ENCODE results near the gene PYGM.

The PYGM gene

GRCh38 chr11:64766881-64767280, 7.1 kb upstream of the PYGM start:
- DNase-seq, result no peak

DNA sequence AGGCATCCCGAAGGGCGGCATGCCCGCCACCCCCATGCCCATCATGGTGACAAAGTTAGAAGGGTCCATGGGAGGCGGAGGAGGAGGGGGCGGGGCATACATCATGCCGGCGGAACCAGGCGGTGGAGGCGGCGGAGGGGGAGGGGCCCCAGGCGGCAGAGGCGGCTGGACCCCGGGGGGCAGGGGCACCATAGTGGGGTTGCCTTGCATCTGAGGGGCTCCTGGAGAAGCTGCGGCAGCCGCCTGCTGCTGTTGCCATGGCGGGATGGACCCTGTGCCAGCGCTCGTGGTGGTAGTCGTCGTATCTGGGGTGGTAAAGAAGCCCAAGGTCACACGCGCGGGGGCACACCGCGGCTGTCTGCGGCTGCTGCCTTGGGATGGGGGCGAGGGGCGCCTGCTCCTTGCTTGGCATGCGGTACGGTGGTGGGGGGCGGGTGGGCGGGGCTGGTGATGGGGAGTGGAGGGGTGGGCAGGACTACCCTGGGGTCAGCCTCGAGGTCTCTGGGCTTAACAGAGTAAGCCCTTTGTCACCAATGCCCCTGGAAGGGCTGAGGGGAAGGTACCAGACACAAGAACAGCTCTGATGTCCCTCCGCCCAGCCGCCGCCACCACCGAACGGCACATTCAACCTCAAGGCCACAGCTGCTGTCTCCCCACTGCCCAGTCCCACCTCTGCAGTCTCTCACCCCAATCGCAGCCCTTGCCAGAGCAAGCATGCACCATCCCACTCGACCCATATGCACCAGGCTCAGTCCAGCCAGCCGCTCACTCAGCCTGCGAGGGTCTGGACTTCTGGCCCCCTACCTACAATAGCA, 6.3 kb upstream of the PYGM start:
- no peak for DNase-seq

DNA sequence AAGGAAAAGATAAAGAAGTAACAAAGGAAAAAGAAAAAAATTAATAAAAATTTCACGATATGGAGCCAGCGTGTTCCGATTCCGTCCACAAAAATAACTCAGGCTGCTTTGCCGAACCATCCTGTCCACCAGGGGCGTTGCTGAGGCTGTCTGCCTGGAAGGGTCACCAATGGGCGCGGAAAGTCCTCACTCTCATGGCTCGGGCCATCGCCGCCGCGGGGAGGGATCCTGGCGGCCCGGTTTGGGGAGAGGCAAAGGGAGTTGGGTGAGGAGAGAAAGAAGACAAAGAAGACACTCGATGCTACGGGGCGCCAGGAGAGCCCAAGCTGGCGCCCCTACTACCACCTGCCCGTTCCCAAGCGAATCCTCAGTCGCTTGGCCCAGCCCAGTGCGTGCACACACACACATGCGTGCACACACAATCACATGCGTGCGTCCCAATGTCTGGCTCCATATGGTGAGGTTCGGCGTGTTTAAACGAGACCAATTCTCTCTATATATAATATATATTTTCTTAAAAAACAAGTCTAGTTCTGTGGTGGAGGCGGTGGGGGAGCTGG, 5.6 kb upstream of the PYGM start:
- DNase-seq, result no peak

GRCh38 chr11:64764753-64765152, 5.0 kb upstream of the PYGM start:
- DNase-seq, result no peak

DNA sequence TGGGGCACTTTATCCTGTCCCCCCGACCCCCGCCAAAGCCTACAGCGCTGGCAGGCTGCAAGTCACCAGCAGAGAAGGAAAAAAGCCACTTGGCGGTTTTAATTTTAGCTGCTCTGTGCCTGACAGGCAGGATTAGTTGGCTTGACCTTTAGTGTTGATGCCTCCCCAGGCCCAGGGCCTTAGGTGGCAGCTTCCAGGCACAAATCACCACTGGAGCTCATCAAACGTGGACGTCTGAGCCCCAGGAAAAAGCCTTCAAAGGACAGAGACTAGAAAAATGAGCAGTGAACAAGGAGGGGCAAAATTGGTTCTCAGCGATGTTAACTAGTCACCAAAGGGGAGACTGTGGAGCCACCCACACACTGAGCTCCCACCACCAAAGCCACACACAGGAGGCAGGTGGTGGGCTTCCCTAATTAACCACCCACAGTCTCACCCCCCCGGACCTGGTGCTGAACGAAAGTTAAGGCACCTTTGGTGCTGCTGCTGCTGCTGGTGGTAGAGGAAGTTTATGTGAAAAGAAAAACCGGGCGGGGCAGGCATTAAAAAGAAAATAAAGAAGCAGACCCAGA, 4.4 kb upstream of the PYGM start:
- peak; percentile 16 for DNase-seq

DNA sequence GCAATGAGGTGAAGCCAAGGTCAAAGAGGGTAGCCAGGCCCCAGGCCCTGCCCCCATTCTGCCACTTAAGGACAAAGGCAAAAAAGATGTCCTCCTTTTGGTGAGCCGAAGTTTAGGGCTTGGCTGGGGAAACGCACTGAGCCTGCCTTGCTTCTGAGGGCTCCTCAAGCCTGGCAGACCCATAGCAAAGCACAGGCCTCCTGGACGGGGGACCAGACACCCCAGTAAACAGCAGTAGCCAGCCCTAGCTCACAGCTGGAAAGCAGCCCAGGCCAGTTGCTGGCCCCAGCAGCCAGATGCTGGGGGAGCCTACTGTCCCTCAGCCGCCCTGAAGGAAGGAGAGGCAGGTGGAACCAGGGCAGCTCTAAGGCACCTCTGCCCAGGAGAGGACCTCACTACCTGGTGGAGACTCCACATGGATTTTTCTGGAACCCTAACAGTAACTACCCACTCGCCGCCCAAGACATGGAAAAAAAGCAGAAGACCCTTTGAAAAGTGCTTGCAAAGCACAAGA, 3.8 kb upstream of the PYGM start:
- DNase-seq, result no peak

DNA sequence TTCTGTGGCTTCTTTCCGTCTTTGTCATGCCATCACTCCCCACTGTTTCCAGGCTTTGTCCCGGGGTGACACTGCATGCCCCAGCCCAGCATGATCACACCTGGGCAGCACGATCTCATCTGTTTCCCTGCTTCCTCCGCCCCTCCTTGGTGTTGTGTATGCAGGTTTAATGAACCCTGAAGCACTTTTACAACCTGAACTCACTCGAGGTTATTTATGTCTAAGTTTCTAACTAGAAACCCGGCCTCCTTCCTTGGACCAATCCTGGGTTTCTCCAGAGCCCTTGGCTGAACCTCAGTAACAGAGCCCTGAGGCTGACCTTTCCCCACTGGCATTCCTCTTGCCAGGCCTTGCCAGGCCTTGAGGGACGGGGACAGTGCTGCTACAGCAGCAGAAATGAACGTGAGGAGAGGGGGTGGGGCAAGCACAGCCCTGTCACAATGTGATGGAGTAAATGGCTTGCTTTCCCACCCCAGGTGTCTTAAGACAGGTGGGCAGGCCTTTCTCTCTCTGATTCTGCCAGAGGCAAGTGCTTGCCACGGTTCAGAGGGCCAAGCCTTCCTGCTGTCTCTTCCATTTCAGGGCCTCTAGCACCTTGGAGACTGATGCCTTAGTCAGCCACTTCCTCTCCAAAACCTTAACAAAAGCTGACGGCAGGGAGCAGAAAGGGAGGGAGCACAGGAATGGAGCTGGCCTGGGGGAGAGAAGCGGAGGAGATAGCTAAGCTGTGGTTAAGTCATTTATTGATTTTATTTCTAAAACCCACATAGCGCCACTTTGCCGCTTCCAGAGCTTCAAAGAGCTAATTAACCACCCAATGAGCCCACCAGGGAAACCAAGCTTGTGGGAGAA, 3.1 kb upstream of the PYGM start:
- DNase-seq, result peak; percentile 69

DNA sequence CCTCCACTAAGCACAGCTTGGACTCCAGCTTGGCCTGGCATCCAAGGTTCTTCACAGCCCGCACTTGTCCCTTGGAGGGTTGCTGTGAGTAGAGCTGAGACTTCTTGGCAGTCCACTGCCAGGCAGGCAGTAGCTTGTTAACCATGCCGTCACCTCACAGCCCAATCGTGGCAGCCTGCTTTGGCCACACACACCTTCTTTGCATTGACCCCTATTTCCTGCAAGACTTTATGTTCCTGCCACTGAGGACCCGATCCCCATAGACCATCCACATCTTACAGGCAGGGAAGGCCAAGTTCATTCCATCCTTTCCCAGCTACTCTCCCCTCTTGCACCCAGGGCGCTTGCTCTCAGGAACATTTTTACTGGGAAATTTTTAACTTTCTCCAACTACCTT, 2.5 kb upstream of the PYGM start:
- no peak for DNase-seq

DNA sequence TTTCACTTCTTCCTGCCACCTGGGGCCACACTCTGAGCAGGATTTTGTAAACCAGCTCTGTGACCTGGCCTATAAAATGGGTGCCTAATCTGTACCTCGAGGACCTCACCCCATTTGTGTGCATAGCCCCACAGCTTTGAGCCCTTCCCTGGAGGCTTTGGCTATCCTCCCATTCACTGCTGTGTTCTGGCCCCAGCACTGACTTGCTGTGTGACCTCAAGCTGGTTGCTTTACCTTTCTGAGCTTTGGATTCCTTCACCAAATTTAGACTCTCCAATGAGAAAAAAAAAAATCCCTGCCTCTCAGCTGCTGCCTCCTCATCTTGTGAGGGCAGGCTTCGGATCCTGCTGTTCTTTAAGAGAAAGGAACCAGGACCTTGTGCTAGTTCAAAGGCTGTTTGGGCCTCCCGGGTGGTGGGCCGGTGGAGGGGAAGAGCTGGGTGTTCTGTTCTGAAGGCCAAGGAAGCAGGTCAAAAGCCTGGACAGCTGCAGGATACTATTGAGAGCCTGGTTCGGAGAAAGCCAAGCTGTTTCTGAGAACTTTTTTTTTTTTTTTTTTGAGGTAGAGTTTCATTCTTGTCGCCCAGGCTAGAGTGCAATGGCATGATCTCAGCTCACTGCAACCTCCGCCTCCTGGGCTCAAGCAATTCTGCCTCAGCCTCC, 1.1 kb upstream of the PYGM start:
- DNase-seq, result no peak

DNA sequence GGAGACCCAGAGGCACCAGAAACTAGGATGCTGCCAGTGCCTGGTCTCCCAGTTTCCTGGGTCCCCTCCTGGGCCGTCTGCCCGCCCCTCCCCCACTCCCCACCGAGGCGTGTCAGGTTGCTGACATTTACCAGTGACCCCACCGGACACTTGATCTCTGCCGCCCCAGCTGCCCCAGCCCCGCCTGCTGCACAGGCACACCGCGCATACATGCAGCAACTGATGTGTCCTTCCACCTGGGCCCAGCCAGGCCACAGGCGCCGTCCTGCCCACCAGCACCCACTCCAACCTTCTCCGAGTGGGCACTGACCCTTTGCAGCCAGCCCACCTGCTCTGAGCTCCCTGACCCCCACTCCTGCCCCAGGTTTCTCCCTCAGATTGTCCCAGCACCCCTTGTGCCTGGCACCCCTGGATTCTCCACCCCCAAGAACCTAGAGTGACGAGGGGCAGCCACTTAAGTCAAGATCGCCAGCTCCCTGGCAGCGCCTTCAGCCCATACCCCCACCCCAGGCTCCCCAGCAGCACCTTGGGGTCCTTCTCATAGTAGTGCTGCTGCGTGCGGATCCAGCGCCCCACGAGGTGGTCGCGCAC, 548 bp downstream of the PYGM start:
- DNase-seq, result no peak

DNA sequence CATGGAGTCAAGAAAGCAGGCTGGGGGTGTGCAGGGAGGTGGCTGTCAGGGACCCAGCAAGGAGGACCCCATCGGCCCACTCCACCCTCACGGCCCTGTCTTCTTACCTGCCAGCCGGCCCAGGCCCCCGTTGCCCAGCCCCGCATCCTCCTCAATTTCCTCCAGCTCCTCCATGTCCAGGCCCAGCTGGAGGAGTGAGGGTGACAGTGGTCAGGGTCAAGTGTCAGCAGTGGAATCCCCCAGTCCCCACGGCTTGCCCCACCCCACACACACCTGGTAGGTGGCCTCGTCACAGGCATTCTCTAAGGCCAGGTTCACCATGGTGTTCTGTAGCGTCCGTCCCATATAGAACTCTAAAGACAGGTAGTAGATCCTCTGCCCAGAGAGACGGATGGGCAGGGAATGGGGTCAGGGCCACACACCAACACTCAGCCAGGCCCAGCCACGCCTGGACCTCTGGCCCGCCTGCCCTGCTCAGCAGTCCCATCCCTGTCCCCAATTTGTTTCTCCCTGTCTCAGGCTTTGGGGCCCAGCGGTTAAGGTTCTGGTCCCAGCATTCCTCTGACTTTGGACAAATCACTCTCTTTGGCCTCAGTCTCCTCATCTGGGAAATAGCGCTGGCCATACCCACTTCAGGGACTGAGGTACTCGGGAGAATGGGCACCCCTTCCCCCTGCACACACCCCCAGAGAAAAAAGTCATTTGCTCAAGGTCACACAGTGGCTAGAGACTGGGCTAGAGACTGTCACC, 1.3 kb downstream of the PYGM start:
- DNase-seq, result no peak

DNA sequence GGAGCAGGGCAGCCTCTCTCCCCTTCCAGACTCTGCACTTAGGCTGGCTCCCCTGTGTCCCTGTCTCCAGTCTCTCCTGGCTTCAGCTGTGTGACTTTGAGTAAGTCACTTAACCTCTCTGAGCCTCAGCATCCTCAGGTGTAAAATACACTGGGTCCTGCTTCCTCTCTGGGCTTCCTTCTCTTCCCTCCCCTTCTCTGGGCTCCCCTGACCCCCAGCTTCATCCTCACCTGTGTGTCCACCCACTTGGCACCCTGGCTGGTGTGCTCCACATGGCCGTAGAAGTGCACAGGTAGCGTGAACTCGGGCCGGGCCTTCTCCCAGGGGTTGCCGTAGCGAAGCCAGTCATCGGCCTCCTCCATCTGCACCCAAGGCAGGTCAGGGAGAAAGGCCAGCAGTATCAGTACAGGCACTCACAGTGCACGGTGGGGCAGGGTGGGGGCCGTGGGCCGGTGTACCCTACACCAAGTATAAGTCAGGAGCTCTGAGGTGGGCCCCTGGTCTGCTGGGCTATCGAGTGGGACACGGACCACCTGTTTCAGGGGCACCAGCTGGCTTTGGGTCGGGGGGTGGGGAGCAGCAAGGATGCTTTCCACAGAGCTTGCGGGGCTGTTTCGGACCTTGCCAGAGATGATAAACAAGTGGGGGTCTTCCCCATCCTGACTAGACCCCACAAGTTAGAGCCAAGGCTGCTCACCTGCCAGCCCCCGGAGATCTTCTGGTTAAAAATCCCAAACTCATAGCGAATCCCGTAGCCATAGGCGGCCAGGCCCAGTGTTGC, 2.0 kb downstream of the PYGM start:
- no peak for DNase-seq

GRCh38 chr11:64755681-64756361, 4.0 kb downstream of the PYGM start:
- no peak for DNase-seq

DNA sequence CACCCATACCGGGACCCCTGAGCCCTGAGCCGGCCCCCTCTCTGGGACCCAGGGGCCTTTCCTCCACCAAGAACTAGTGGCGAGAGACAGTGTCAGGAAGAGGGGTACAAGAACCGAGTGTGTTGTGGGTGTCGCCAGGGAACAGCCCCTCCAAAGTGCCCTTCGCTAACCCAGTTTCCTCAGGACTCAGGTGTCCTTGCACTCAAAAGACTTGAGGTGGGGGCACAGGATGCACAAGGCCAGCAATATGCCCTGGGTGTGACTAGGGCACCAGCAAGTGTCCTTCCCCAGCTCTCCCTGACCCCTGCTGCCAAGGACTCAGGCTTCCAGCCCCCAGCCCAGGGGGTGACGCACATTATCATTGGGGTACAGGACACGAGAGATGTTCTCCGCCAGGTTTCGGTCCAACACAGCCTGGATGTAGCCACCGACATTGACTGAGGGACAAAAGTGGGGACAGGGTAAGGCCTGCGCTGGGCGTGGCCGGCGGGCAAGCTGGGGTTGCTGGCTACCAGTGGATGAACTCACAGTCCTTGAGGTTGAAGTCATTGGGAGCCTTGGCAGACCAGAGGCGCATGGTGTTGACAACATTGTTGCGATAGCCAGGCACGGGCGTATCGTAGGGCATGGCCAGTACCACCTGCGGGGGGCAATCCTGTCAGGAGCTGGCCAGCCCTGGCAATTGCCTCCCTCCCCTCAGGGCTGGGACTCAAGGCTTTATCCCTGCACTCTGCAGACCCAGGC, 4.7 kb downstream of the PYGM start:
- no peak for DNase-seq

DNA sequence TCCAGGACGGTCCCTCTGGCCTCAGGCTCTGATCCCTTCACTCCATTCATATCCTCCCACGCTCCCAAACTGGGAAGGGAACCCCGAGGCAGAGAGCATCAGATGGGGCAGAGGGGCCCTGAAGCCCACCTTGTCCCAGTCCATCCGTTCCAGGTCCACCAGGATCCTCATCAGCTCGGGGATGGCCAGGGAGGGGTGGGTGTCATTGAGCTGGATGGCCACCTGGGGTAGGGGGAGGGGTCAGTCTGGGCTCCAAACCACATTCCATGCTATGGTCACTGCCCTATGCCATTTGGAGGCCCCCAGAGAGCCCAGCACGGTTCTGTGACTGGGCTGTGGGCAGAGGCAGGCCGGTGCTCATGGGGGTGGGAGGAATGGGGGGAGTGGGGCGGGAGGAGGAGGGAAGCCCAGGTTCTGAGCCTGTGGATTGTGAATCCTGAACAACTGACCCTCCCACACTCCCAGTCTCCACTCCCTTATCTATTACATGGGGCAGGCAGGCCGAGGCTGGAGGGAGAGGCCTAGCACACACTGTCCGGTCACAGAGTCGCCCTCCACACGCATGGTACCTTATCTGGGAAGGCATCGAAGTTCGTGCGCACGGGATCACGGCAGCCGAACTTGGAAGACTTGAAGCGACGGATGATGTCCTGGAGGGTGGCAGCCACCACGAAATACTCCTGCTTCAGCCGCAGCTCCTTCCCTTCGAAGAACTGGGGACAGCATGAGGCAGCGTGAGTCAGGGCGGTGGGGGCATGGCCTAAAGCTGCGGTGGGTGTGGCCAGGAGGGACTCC, 5.5 kb downstream of the PYGM start:
- no peak for DNase-seq

DNA sequence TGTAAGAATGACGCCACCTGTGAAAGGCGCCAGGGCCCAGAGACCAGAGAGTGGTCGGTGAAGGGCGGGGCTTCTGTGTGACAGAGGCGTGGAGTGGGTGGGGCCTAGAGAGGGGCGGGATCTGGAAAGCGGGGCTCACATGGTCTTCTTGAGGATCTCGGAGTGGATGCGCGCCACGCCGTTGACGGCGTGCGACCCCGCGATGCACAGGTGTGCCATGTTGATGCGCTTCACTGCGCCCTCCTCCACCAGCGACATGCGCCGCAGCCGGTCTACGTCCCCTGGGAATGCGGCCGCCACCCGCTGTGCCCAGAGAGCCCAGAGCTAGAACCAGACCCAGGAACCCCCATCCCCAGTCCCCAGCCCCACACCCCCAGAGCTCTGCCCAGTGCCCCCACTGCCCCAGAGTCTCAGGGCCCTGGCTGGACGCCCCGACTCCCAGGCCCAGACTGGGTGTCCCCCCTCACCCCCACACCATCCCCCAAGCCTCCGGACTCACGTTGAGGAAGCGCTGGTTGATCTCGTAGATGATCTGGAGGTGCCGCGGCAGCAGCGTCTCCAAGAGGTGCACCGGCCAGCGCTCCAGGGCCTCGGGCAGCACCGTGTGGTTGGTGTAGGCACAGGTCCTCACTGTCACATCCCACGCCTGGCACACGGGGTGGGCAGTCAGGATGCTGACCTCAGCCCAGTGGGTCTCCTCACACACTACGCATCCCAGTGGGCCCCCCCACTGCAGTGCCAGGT, 6.2 kb downstream of the PYGM start:
- no peak for DNase-seq

- no peak for DNase-seq
These were observed 6.8 kb downstream of the PYGM start for GRCh38 chr11:64753019-64753379.
